TTC549 (cell line): ENCODE measurements around the gene RPS19BP1.

Experiments
- FAIRE-seq: peaks from 2 replicates; lab custom pipeline; 2012; peaks lifted over from hg19 to GRCh38; lab: Jason Lieb, UNC

The RPS19BP1 gene

DNA sequence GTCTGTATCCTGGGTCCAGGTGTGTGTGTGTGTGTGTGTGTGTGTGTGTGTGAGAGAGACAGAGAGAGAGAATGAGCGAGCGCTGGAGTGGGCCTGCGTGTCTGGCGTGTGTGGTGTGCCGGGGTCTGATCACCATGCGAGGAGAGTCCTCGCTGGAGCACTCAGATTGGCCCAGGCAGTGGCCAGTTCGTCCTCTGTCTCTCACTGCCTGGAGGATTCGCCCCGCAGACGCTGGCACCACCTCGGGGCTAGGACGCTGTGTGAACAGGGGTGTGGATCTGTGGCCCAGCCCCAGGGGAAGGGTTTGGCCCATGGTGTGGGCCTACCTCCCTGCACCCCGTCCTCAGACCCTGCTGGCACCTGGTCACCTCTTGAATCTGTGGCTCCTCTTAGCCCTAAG lies 26.4 kb upstream of the RPS19BP1 start:
- FAIRE-seq: no peak

DNA sequence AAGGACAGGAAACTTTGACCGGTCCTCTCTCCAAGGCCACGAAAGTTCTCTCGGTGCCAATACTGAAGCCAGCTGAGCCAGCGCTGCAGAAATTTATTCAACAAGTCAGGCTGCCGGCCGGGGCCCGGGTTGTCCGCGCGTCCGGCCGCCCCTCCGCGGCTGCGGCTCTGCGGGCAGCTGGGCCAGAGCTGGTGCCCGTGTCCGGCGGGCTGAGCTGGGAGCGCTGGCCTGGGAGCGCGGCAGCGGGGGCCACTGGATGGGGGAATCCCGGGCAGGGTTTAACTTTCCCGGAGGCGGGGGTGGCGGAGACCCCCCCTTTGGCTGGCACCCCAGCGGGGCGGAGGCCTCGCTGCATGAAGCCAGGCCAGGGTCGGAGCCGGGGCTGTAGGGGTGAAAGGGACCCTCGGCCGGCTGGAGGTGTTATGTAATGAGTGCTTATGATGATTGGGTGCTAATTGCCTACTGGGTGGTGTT lies 25.7 kb upstream of the RPS19BP1 start:
- FAIRE-seq: no peak

DNA sequence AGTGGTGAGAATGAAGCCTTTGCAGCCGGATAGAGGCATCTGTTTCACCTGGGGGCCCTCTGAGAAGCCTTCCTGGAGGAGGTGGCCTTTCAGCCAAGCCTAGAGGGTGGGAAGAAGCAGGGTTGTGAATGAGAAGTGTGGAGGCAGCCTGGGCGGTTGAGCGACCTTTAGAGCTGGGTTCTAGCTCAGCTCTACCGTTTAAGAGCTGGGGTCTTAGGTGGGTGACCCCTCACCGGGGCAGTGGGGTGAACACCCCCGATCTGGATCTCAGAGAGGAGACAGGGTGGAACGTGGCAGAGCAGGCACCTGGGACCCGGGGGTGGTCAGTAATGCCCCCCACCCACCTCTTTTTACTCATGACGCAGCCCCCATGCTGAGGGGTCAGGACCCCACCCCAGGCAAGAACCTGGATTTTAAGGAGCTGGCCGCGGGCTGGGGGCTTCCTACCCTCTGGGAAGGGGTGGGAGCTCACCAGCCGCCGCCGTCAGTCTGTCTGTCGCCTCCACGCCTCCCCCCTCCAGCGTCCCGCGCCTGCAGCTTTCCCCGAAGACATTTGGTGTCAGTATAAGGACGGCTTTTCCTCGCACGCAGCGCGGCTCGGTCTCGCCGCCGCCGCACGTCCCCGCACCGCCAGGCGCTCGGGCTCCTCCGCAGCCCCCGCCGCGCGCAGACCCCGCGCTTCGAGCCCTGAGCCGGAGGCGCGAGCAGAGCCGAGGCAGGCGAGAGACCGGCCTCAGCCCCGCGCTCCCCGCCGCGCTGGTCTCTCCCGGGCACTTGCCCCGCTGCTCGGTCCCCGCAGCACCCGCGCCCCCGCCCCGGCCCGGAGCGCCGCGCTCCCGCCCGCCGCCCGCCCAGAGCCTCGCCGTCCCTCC lies 24.7 kb upstream of the RPS19BP1 start:
- no peak for FAIRE-seq

DNA sequence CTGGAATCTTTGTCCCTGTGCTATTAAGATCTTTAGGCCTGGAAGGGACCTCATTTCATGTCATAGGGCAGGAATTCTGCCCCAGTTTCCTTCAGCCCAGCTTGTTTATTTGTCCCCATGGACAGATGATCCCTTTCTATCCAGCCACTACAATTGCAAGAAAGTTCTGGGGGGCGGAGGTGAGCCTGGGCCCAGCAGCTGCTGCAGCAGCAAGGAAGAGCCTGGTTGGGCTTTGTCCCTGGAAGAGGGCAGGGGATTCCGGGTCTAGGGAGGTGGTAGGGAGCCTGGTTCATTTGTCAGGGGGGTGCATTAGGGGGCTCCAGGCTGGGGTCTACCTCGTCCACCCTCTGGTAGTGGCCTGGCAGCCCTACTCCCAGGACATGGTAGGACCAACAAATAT lies 21.6 kb upstream of the RPS19BP1 start:
- FAIRE-seq: no peak

DNA sequence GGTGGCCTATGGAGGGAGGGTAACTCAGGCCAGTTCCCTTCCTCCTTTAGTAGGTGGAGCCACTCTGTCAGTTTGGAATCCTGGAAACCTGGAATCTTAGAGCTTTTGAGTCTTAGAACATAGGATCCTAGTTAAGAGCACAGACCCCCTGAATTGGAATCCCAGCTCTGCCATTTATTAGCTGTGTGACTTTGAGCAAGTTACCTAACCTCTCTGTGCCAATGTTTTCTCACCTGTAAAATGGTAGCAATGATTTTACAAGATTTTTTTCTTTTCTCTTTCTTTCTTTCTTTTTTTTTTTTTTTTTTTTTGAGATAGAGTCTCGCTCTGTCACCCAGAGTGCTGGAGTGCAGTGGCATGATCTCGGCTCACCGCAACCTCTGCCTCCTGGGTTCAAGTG lies 20.9 kb upstream of the RPS19BP1 start:
- FAIRE-seq: no peak

DNA sequence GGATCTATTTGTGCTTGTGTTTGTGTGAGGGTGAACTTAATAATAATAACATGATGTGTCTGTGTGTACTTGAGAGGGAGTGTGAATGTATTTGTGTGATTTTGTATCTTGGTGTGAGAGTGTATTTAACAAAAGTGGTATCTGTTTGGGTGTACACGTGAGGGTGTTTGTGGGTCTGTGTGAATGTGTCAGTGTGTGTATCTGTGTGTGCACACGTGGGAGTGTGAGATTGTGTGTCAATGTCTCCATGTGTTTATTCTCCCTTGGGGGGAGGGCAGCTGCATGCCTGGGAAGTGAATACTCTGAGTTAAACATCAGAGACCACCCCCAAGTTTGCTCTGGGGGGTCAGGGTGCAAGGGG lies 15.0 kb upstream of the RPS19BP1 start:
- no peak for FAIRE-seq

DNA sequence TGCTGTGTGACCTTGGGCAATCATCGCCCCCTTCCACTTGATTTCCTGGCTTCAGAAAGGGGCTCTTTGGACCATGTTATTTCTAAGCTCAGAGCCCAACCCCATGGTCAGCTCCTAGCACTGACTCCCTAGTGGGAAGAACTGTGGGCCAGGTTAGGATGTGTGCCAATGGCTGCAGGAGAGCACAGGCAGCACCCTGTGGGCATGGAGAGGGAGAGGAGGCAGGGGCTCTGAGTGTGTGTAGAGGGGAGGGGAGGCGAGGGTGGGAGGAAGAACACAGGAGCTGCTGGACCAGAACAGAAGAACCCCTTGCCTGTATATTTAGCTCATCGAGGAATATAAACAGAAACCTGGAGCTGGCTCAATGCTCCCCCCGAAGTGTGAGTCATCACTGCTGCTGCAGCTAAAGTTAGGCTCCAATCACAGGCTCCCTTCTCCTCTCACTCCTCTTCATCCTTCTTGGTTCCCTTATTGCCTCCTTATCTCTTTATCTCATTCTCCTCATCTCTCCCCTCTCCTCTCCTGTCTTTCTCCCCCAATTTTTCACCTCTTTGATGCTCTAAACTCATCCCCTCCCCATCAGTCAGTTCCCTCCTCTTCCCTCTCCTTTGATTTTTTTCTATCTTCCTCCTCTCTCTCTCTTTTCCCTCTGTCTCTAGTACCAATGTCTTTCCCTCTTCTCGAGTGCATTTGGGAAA lies 14.5 kb upstream of the RPS19BP1 start:
- no peak for FAIRE-seq

DNA sequence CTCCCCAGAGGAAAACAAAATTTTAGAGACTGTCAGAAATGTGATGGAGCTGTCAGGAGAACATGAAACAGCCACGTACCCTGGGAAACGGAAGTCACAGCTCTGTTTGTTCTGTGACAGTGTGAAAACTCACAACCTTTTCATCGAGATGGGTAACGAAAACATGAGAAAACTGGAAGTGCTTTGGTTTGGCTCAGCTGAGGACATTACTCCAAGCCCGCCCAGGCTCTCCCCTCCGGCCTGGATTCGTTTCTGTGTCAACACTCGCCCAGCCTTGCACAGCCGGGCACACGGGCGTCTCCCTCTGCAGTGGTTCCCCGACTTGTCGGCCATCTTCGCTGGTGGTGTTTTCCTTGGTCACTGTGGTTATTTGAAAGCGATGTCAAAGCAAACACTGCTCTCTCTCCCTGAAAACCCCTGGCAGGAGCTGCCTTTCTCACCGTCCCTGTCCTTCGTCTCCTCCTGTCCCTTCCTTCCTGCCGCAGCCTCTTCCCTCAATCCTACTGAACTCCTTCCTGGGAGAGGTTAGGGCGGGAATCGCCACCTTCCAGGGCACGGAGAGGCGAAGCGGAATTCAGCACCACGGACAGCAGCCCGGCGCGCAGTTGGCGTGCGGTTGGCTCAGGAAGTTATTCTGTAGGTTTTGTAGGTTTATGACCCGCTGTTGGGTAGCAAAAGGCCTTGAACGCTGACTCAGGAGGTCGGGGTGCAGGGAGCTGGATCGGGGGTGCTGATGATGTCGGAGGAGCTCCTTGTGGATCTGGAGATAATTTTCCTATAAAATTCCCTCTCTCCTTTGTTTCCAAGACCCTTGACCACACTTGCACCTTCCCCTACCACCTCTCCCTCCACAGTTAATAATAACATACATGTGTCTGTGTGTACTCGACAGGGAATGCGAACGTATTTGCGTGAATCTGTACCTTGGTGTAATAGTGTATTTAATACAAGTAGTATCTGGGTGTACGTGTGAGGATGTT lies 13.1 kb upstream of the RPS19BP1 start:
- FAIRE-seq: no peak

DNA sequence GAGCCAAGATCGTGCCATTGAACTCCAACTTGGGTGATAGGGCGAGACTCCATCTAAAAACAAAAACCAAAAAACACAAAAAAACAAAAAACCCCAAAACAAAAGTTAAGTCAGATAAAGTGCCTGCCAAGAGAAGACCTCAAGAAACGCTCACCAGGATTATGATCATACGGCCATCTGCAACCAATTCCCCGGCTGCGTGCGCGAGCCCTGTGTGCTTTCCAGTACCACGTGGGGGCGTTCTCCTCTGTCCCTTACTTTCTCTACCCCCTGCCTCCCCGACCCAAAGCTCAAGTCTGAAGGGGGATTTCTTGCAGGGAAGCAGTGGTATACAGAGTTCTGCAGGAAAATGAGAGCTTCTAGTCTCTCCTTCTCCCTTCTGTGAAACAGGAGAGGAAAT lies 10.5 kb upstream of the RPS19BP1 start:
- FAIRE-seq: no peak

DNA sequence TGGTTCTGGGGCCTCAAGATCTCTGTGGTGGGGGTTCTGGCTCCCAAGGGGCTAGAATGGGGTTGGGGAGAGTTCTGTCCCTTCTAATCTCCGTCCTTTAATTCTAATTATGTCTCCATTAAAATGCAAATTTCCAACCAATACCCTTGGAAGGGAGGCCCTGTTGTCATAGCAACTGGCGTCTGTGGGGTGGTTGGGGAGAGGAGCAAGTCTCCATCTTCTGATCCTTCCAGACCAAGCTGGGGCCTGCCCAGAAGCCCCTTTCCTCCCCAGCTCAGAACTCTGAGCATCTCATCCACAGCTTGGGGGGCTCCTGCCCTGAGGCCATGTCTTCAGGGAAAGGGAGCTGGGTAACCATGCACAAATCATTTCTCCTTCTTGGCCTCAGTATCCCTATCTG lies 5.4 kb upstream of the RPS19BP1 start:
- FAIRE-seq: no peak

DNA sequence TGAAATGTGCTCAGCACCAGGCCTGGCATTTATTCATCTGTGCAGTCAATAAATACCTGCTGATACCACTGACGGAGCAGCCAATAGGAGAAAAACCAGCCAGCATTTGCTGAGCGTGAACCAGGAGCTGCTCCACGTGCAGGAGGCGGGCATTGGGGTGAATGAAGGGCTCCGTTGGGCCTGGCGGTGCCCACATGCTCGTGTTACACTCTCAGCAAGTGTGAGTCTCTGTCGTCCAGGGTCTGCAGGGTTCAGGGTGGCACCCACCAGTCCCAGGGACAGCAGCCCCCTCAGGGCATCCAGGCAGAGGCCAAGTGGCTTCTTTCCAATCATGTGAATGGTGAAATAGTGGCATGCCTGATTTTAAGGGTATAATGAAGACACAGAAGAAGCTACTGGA lies 4.2 kb upstream of the RPS19BP1 start:
- no peak for FAIRE-seq

DNA sequence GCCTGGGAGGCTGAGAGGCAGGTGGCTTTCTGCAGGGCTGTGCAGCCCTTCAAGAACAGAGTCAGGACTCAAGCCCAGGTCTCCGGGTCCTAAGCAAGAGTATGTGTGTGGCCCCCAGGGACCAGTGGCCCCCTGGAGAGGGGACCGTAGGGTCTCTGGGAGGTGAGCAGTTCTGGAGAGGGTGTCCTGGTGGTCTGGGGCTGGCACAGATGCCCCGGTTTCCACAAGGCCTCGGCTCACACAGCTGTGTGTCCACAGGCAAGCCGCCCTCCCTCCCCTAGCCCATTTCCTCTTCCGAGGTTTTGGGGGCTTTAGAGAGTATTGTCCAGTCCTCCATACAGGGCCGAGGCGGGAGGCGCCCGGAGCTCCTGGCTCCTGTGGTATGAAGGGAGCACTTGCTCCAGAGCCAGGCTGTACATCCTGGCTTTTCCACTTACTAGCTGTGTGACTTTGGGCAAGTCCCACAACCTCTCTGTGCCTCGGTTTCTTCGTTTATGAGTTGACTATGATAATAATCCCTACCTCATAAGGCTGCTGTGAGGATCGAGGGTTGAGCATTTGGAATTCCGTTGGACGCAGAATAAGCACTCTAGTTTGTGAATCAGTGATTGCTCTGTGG lies 3.4 kb upstream of the RPS19BP1 start:
- FAIRE-seq: no peak

DNA sequence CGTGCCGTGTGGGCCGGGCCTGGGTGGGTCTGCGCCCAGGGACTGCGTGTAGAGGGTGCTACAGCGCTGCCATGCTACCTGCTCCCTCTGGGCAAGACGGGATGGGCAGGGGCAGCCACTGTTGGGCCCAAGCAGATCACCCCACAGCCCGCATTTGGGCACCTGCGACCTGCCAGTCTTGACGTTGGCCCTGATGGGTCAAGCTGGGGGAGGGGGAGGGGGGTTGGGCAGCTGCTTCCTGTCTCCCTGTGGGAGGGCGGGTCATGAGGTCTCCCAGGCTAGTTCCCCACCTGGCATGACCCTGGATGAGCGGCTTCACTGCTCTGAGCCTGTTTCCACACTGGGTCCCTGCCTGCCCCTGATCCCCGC lies 2.8 kb upstream of the RPS19BP1 start:
- no peak for FAIRE-seq

DNA sequence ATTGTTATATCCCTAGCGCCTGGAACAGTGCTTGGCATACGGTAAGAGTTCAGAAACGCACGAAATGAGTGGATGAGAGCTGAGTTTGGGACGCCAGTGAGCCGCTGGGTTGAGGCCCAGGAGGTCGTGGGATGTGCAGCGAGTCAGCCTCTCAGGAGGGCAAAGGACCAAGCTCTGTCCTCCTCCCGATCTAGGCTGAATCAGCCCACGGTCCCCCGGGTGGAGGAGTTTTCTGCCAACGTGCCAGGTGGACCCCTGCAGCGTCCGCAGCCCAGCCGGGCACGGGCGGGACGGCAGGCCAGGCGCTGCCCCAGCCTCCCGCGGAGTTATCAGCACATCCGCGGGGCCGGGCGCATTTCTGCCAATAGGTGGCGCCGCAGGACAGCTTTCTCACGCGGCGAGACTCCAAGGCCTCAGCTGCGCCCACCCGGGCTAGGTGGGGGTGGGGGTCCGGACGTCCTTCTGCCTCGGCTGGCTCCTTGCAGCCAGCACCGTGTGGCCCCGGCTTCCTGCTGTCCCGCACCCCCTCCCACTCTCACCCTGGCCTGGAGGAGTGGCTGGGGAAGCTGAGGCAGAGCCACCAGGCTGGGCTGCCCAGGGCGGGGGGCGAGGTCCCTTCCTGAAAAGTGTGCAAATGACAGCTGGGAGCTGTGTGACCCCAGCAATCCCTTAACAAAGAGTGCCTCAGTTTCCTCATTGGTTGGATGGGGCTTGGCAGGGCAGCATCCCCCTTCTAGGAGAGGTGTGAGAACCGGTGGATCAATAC lies 2.2 kb upstream of the RPS19BP1 start:
- no peak for FAIRE-seq

DNA sequence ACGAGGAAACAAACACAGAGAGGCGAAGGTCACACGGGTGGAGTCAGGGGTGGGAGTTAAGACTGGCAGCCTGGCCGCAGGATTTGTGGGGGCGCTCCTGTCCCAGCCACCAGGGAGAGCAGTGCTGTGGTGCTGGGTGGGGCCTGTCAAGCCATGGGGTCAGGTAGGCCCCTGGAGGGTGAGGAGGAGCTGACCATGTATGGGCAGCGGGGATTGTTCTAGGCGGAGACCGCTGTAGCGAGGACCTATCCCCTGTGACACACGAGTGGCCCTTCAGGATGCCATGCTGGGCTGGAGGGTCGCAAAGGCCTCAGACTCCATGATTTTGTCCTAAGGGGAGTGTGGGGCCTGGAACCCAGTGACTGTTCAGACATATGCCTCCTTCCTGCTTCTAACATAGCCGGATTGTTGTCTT lies 1.6 kb upstream of the RPS19BP1 start:
- FAIRE-seq: no peak

DNA sequence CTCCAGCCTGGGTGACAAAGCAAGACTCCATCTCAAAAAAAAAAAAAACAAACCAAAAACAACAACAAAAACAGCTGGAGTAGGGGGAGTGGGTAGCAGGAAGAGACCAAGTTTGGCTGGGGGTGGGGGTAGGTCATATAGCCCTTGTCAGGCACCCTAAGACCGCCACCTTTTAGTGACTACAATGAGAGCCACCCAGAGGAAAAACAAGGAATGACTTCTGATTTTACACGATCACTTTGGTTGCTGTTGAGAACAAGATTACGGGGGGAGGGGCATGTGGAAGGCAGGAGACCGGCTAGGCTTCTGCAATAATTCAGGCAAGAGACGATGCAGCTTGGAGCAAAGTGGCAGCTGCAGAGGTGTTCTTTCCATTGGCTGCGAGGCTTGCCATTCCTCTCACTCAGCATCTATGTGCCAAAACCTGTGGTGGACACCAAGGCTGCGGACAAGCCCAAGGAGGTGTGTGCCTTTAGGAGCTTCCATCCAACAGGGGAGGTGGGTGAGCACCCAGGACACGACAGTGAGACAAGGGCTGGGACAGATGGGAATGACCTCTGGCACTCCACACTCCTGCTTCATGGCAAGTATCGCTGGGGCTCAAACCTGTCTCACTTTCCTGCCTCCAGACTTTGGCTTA lies 1.7 kb downstream of the RPS19BP1 start:
- no peak for FAIRE-seq

DNA sequence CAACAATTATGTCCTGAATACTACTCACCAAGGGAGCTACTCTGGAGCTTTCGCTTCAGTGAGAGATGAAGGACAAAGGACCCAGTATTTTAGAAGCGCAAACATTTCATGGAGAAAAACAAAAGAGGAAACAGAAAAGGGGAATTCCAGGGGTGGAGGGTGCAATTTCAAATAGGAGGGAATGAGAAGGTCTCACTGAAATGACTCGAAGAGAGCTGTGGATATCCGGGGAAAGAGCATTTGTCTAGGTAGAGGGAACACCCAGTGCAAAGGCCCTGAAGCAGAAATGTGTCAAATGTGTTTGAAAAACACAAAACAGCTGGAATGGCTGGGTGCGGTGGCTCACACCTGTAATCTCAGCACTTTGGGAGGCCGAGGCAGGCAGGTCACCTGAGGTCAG lies 2.4 kb downstream of the RPS19BP1 start:
- no peak for FAIRE-seq

DNA sequence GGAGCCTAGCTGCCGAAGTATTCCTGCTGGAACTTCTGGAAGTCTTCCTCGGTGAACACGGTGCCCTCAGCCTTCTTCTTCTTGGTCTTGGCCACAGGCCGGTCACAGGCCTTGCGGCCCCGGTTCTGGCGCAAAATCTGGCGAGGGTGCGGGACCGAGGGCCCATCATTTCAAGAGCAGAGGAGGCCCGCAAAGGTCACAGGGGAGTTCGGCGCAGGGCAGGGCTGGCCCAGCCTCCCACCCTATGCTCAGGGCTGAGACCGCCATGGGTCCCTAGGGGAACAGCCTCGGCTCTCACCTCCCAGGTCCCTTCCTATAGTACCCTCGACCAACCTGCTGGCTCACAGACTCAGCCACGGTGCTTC lies 3.1 kb downstream of the RPS19BP1 start:
- FAIRE-seq: no peak

DNA sequence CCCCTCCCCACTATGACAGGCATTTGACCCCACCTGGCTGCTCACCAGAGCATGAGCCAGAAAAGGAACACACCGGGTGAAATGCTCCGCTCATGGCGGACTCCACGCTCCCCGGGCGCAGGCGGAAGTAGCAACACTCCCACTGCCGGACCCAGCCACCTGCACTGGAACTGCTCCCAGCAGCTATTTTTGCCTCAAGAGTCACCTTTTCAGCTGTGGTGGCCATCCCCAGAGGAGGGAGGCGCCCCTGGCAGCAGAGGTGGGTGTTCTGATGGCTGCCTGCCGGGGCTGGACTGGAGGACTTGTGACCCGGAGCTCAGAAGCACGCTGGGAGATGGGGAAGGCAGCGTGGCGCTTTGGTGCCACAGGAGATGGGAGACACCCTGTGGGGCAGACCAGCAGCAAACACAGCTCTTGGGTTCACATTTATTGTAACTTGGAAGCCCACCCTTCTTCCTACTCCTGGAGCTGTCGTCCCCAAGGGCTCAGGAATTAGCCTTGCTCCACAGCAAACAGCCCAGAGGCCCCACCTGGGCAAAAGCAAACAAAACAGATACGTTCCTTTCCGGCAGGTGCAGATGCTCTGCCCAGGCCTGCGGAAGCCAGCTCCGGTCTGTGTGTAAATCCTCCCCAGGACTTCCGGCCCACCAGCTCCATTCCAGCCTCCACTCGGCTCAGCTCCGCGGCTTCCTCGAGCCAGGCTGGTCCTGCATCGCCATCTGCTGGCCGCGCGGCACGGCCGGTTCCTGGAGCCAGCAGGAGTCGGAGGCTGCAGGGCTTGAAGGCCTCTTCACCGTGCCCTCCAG lies 3.7 kb downstream of the RPS19BP1 start:
- FAIRE-seq: no peak

DNA sequence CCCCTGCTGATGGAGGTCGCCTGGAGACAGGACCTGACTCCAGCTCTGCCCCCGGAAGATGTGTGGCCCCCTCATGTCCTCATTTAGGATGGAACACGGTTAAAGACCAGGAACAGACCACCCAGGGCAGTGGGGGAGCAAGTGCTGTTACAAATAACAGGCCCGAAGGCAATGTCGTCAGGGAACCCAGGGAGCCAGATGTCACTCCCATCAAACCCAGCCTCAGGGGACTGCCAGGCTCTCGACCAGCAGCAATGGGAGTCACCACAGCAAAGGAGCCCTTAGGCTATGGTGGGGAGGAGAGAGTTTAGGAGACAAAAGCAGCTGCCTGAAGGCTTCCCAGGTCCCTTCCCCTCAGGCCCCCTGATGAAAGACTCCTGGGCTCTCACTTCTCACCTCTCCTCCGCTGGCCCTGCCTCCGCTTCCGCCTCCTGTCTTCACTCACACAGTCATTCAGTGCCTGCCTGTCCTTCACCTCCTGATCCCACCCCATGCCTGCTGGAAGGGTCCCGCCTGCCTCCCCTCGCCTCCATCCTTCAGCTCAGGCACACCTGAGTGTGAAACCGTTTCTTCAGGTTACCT lies 4.4 kb downstream of the RPS19BP1 start:
- FAIRE-seq: no peak
